ENCODE measurements around the gene PTPN14.

DNA sequence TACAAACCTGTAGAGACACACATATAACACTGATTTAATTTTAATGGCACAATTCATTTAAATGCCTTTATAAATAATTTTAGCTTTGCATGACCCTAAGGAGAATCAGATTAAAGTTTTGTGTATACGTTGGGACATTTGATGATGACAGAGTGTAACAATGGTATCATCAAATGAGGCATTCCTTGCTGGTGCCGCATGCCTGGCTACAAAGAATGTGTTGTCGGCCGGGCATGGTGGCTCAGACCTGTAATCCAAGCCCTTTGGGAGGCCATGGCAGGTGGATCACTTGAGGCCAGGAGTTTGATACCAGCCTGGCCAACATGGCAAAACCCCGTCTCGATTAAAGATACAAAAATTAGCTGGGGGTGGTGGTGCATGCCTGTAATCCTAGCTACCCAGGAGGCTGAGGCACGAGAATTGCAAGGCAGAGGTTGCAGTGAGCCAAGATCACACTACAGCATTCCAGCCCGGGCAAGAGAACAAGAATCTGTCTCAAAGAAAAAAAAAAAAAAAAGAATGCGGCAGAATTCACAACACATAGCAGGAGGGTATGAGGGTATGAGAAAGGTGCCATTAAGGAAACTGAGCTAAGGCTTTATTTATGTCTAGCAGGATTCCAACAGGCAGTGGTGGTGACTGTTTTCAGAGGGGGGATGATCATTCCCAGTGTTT, 58.9 kb downstream of the PTPN14 start:
- TF ChIP-seq ZNF232 (CRISPR knock-in tag; IDR thresholded peaks at IDR 0.05) (no peak), ZNF121 (CRISPR knock-in tag; IDR thresholded peaks at IDR 0.05) (no peak)
- TF ChIP-seq, protein P1, sequence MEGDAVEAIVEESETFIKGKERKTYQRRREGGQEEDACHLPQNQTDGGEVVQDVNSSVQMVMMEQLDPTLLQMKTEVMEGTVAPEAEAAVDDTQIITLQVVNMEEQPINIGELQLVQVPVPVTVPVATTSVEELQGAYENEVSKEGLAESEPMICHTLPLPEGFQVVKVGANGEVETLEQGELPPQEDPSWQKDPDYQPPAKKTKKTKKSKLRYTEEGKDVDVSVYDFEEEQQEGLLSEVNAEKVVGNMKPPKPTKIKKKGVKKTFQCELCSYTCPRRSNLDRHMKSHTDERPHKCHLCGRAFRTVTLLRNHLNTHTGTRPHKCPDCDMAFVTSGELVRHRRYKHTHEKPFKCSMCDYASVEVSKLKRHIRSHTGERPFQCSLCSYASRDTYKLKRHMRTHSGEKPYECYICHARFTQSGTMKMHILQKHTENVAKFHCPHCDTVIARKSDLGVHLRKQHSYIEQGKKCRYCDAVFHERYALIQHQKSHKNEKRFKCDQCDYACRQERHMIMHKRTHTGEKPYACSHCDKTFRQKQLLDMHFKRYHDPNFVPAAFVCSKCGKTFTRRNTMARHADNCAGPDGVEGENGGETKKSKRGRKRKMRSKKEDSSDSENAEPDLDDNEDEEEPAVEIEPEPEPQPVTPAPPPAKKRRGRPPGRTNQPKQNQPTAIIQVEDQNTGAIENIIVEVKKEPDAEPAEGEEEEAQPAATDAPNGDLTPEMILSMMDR (IDR thresholded peaks at IDR 0.05) = no peak
- TF ChIP-seq, protein P2, sequence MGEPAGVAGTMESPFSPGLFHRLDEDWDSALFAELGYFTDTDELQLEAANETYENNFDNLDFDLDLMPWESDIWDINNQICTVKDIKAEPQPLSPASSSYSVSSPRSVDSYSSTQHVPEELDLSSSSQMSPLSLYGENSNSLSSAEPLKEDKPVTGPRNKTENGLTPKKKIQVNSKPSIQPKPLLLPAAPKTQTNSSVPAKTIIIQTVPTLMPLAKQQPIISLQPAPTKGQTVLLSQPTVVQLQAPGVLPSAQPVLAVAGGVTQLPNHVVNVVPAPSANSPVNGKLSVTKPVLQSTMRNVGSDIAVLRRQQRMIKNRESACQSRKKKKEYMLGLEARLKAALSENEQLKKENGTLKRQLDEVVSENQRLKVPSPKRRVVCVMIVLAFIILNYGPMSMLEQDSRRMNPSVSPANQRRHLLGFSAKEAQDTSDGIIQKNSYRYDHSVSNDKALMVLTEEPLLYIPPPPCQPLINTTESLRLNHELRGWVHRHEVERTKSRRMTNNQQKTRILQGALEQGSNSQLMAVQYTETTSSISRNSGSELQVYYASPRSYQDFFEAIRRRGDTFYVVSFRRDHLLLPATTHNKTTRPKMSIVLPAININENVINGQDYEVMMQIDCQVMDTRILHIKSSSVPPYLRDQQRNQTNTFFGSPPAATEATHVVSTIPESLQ (CRISPR knock-in tag; IDR thresholded peaks at IDR 0.05) = no peak
- TF ChIP-seq, protein P3, sequence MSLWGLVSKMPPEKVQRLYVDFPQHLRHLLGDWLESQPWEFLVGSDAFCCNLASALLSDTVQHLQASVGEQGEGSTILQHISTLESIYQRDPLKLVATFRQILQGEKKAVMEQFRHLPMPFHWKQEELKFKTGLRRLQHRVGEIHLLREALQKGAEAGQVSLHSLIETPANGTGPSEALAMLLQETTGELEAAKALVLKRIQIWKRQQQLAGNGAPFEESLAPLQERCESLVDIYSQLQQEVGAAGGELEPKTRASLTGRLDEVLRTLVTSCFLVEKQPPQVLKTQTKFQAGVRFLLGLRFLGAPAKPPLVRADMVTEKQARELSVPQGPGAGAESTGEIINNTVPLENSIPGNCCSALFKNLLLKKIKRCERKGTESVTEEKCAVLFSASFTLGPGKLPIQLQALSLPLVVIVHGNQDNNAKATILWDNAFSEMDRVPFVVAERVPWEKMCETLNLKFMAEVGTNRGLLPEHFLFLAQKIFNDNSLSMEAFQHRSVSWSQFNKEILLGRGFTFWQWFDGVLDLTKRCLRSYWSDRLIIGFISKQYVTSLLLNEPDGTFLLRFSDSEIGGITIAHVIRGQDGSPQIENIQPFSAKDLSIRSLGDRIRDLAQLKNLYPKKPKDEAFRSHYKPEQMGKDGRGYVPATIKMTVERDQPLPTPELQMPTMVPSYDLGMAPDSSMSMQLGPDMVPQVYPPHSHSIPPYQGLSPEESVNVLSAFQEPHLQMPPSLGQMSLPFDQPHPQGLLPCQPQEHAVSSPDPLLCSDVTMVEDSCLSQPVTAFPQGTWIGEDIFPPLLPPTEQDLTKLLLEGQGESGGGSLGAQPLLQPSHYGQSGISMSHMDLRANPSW (CRISPR knock-in tag; conservative IDR thresholded peaks at IDR 0.05; ENCODE audit: low read depth) = no peak
